ENCODE results near the gene TTC7B. TPM values are rescaled to one million over a fixed set of nuclear protein-coding genes. Genes with fewer than 3 reads are reported as not detected.
"Not testable (repeated sequence)": the region's sequence is repeated elsewhere in the genome, so short reads cannot be mapped to it uniquely, and the experiment has no call there.

Gene TTC7B
- total and polyA plus RNA-seq, 2 experiments from 2014 or later, result 5.2 to 28.2 TPM

- H3K27ac ChIP-seq, result no peak overlapping the region
- H3K9ac ChIP-seq, result no peak overlapping the region
- no peak overlapping the region for H3K4me2 ChIP-seq (ENCODE audit: unreplicated experiment)
- H3K9me2 ChIP-seq (ENCODE audit: insufficient read depth), result no peaks in the 10 kb centered on the region
- no peaks in the 10 kb centered on the region for H3K79me2 ChIP-seq (ENCODE audit: insufficient read depth)
- TF ChIP-seq EZH2phosphoT487 (IDR thresholded peaks at IDR 0.05; ENCODE audit: insufficient read depth, low read depth) (no peak), EZH2 (IDR thresholded peaks at IDR 0.05; ENCODE audit: insufficient read depth, poor library complexity, severe bottlenecking) (no peak)
- no peaks in the 10 kb centered on the region for H3K9me3 ChIP-seq (ENCODE audit: low read depth)
- H2AFZ ChIP-seq, result no peak overlapping the region
- in situ Hi-C loops (cut with MboI), result no loop called here
- H3K4me3 ChIP-seq, result no peak overlapping the region
- H4K20me1 ChIP-seq (ENCODE audit: insufficient read depth), result no peaks in the 10 kb centered on the region
- peaks cover 18% of the 10 kb centered on the region; the same call in 1 of the 2 replicates for H3K27me3 ChIP-seq (replicated peaks; ENCODE audit: insufficient read depth)
- no peaks in the 10 kb centered on the region for H3K36me3 ChIP-seq (ENCODE audit: low read depth)
- 91 to 93% methylated on average over 17 of the region's 17 CpGs for WGBS, 2 experiments (ENCODE audit: low coverage in 1 of 2, low lambda C conversion rate in 2 of 2, missing lambda C conversion rate in 2 of 2)
- no peak for DNase-seq
- H3K4me1 ChIP-seq (ENCODE audit: insufficient read depth), result no peaks in the 10 kb centered on the region
- no peaks in the 10 kb centered on the region for H3F3A ChIP-seq (ENCODE audit: insufficient read depth)
Measured at GRCh38 chr14:90848944-90849731, 32.9 kb upstream of the TTC7B start.

- Histone ChIP-seq H2AFZ (no peak overlapping the region), H4K20me1 (ENCODE audit: insufficient read depth) (no peaks in the 10 kb centered on the region), H3K79me2 (ENCODE audit: insufficient read depth) (no peaks in the 10 kb centered on the region), H3F3A (ENCODE audit: insufficient read depth) (no peaks in the 10 kb centered on the region), H3K4me2 (ENCODE audit: unreplicated experiment) (no peak overlapping the region), H3K27ac (no peak overlapping the region), H3K9ac (no peak overlapping the region), H3K36me3 (ENCODE audit: low read depth) (no peaks in the 10 kb centered on the region), H3K27me3 (replicated peaks; ENCODE audit: insufficient read depth) (peaks cover 18% of the 10 kb centered on the region; the same call in 1 of the 2 replicates), H3K4me1 (ENCODE audit: insufficient read depth) (no peaks in the 10 kb centered on the region), H3K9me3 (ENCODE audit: low read depth) (no peaks in the 10 kb centered on the region), H3K9me2 (ENCODE audit: insufficient read depth) (no peaks in the 10 kb centered on the region), H3K4me3 (no peak overlapping the region)
- TF ChIP-seq EZH2phosphoT487 (IDR thresholded peaks at IDR 0.05; ENCODE audit: insufficient read depth, low read depth) (no peak), EZH2 (IDR thresholded peaks at IDR 0.05; ENCODE audit: insufficient read depth, poor library complexity, severe bottlenecking) (no peak)
- 48 to 50% methylated on average over 4 of the region's 4 CpGs for WGBS, 2 experiments (ENCODE audit: low coverage in 1 of 2, low lambda C conversion rate in 2 of 2, missing lambda C conversion rate in 2 of 2)
- DNase-seq, result peak; percentile 82
- in situ Hi-C loops (cut with MboI), result no loop called here
Measured at GRCh38 chr14:90846511-90846910, 30.3 kb upstream of the TTC7B start.

GRCh38 chr14:90844321-90844720 lies 28.1 kb upstream of the TTC7B start:
- H3K4me1 ChIP-seq (ENCODE audit: insufficient read depth), result peaks cover 3% of the 10 kb centered on the region; the same call in 1 of the 2 replicates
- H3K4me2 ChIP-seq (ENCODE audit: unreplicated experiment), result no peak overlapping the region
- 0 out of 2 replicates have a peak, but pooled peaks cover 5% of the 10 kb centered on the region for H3F3A ChIP-seq (ENCODE audit: insufficient read depth)
- no peak overlapping the region for H3K9ac ChIP-seq
- H3K79me2 ChIP-seq (ENCODE audit: insufficient read depth), result no peaks in the 10 kb centered on the region
- WGBS, 2 experiments (ENCODE audit: low coverage in 1 of 2, low lambda C conversion rate in 2 of 2, missing lambda C conversion rate in 2 of 2), result 61 to 66% methylated on average over 3 of the region's 3 CpGs
- peaks cover 18% of the 10 kb centered on the region; the same call in 1 of the 2 replicates for H3K27me3 ChIP-seq (replicated peaks; ENCODE audit: insufficient read depth)
- no peaks in the 10 kb centered on the region for H4K20me1 ChIP-seq (ENCODE audit: insufficient read depth)
- no peaks in the 10 kb centered on the region for H3K9me2 ChIP-seq (ENCODE audit: insufficient read depth)
- no peak overlapping the region for H2AFZ ChIP-seq
- no peaks in the 10 kb centered on the region for H3K36me3 ChIP-seq (ENCODE audit: low read depth)
- H3K27ac ChIP-seq, result no peak overlapping the region
- H3K4me3 ChIP-seq, result no peak overlapping the region
- TF ChIP-seq EZH2phosphoT487 (IDR thresholded peaks at IDR 0.05; ENCODE audit: insufficient read depth, low read depth) (no peak), EZH2 (IDR thresholded peaks at IDR 0.05; ENCODE audit: insufficient read depth, poor library complexity, severe bottlenecking) (no peak)
- no peaks in the 10 kb centered on the region for H3K9me3 ChIP-seq (ENCODE audit: low read depth)
- DNase-seq, result no peak
- in situ Hi-C loops (cut with MboI), result no loop called here

- no peak for DNase-seq
- Histone ChIP-seq H3K27me3 (replicated peaks; ENCODE audit: insufficient read depth) (0 out of 2 replicates have a peak, but pooled peaks cover 2% of the 10 kb centered on the region), H3F3A (ENCODE audit: insufficient read depth) (0 out of 2 replicates have a peak, but pooled peaks cover 8% of the 10 kb centered on the region), H2AFZ (no peak overlapping the region), H3K9me3 (ENCODE audit: low read depth) (no peaks in the 10 kb centered on the region), H3K36me3 (ENCODE audit: low read depth) (no peaks in the 10 kb centered on the region), H3K9me2 (ENCODE audit: insufficient read depth) (no peaks in the 10 kb centered on the region), H4K20me1 (ENCODE audit: insufficient read depth) (no peaks in the 10 kb centered on the region), H3K9ac (no peak overlapping the region), H3K4me3 (no peak overlapping the region), H3K4me2 (ENCODE audit: unreplicated experiment) (no peak overlapping the region), H3K4me1 (ENCODE audit: insufficient read depth) (peaks cover 8% of the 10 kb centered on the region; the same call in 1 of the 2 replicates), H3K27ac (no peak overlapping the region), H3K79me2 (ENCODE audit: insufficient read depth) (no peaks in the 10 kb centered on the region)
- in situ Hi-C loops (cut with MboI), result no loop called here
- TF ChIP-seq EZH2phosphoT487 (IDR thresholded peaks at IDR 0.05; ENCODE audit: insufficient read depth, low read depth) (no peak), EZH2 (IDR thresholded peaks at IDR 0.05; ENCODE audit: insufficient read depth, poor library complexity, severe bottlenecking) (no peak)
- WGBS, 2 experiments (ENCODE audit: low coverage in 1 of 2, low lambda C conversion rate in 2 of 2, missing lambda C conversion rate in 2 of 2), result 59 to 69% methylated on average over 6 of the region's 6 CpGs
Measured at GRCh38 chr14:90842726-90843125, 26.5 kb upstream of the TTC7B start.

GRCh38 chr14:90840667-90841066 lies 24.4 kb upstream of the TTC7B start:
- H3K9ac ChIP-seq; H3K79me2 ChIP-seq (ENCODE audit: insufficient read depth); H3K27ac ChIP-seq; in situ Hi-C loops (cut with MboI); H3K4me1 ChIP-seq (ENCODE audit: insufficient read depth); H3K4me2 ChIP-seq (ENCODE audit: unreplicated experiment); H3K36me3 ChIP-seq (ENCODE audit: low read depth); H3K27me3 ChIP-seq (replicated peaks; ENCODE audit: insufficient read depth); H2AFZ ChIP-seq; H3K9me2 ChIP-seq (ENCODE audit: insufficient read depth); H3K9me3 ChIP-seq (ENCODE audit: low read depth); DNase-seq; H3F3A ChIP-seq (ENCODE audit: insufficient read depth); H4K20me1 ChIP-seq (ENCODE audit: insufficient read depth); H3K4me3 ChIP-seq: not testable (repeated sequence)
- WGBS, 2 experiments (ENCODE audit: low coverage in 1 of 2, low lambda C conversion rate in 2 of 2, missing lambda C conversion rate in 2 of 2), result 81 to 84% methylated on average over 4 of the region's 4 CpGs
